K562 (cell line): ENCODE data around the gene MAPKAPK2. TPM values are rescaled to one million over a fixed set of nuclear protein-coding genes. Genes with fewer than 3 reads are reported as not detected.

Experiments
- BACH1 ChIP-seq: fragments of 200-800 bp; sonication (Bioruptor generic); IDR thresholded peaks from 2 replicates; pipeline ENCODE4 v1.6.1; 2016; ENCODE audit warnings: missing genetic modification characterization, missing compliant biosample characterization
- DIDO1 ChIP-seq: fragments of 450-650 bp; IDR thresholded peaks from 2 replicates; pipeline ENCODE4 v1.6.1; 2016; ENCODE audit warnings: low read depth, missing biosample characterization, missing genetic modification characterization
- ELF1 ChIP-seq: fragments of 200-800 bp; sonication (Bioruptor generic); IDR thresholded peaks from 2 replicates; pipeline ENCODE4 v1.6.1; 2016; ENCODE audit warnings: missing genetic modification characterization, missing compliant biosample characterization
- GATAD2A ChIP-seq: fragments of 450-650 bp; IDR thresholded peaks from 2 replicates; pipeline ENCODE4 v1.6.1; 2017
- HDAC2 ChIP-seq: fragments of 450-650 bp; IDR thresholded peaks from 2 replicates; pipeline ENCODE4 v1.6.1; 2016; ENCODE audit warnings: mild to moderate bottlenecking
- polyA plus RNA-seq, 8 experiments: library from polyadenylated mRNA; depleted of rRNA in 4 of 8; stranded (reverse) in 5 of 8; unstranded in 3 of 8; fragments of >200 nt; fragmentation: Nextera tagmentation in 2 of 8; fragmentation: Illumina TruSeq in 1 of 8; extraction: Ambion mirVana in 2 of 8; extraction: Trizol in 1 of 8; gene quantifications; 2 replicates each; pipeline versions ENCODE4 v1.2.1 to v1.2.3, GENCODE V29; 2011 to 2014; ENCODE audit warnings: inconsistent platforms in 1 of 8, missing spikeins in 1 of 8
- total RNA-seq, 7 experiments: library from RNA; depleted of rRNA in 6 of 7; stranded (reverse); fragments of >200 nt in 6 of 7; fragmentation: Illumina TruSeq in 2 of 7; extraction: Trizol in 2 of 7; gene quantifications; 2 replicates each; pipeline versions ENCODE4 v1.2.1 to v1.2.3, GENCODE V29; 2011 to 2021; ENCODE audit warnings: low replicate concordance in 1 of 7
- TF ChIP-seq, protein P1 (sequence below): fragments of 450-650 bp; IDR thresholded peaks from 2 replicates; pipeline ENCODE4 v1.6.1; 2017; ENCODE audit warnings: antibody characterized with exemption, mild to moderate bottlenecking
- TF ChIP-seq, protein P2 (sequence below): fragments of 450-650 bp; IDR thresholded peaks from 2 replicates; pipeline ENCODE4 v1.6.1; 2016; ENCODE audit warnings: mild to moderate bottlenecking, moderate library complexity
- TF ChIP-seq, protein P3 (sequence below): fragments of 250-450 bp; sonication (Bioruptor Pico); IDR thresholded peaks from 2 replicates; pipeline ENCODE4 v1.8.0; 2022; ENCODE audit warnings: inconsistent platforms

Gene MAPKAPK2
- total and polyA plus RNA-seq, 9 of the 15 experiments (the other 6 are each of a cell fraction or from before 2014, with no cell fraction given) = 0.63 to 94.2 (median 52.1) TPM

DNA sequence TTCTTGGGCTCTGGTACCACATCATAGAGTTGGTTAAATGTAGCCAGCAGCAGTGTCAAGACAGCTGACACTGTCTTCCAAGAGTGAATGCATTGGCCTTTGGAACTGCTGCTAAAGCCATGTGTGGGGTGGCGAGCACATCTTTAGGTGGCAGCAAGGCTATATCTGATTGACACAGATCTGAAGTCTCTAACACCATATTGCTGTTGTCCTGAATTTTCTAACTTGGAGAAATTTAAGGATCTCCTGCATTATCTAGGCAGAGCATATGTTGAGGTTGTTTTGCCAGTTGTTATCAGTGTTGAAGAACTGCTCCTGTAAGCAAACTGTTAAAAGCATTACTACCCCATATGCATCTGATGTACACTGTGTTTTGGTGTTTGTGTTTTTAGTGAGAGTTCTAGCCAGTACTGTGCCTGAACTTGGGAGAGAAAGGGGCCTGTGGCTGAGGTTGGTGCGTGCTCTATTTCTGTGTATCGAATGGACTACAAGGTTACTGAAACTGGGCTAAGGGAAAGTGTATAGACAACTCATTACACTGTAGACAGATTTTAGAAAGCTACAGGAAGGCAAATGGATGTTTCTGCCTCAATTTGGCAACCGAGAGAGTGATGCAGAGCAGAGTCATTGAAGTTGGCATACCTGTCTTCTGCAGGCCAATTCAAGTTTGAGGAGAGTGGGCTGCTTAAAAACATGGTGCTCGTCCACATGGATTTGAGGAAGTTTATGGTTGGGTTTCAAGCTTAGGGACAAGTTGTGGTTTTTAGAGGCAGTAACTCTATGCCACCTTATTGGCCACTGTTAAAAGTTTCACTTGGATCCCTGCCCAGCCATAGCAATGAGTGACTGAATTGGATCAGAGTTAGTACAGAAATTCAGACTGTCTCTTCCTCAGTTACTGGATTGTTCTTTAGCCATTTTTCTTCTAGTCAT is 32.5 kb upstream of the MAPKAPK2 start (continued):
- TF ChIP-seq, protein P1, sequence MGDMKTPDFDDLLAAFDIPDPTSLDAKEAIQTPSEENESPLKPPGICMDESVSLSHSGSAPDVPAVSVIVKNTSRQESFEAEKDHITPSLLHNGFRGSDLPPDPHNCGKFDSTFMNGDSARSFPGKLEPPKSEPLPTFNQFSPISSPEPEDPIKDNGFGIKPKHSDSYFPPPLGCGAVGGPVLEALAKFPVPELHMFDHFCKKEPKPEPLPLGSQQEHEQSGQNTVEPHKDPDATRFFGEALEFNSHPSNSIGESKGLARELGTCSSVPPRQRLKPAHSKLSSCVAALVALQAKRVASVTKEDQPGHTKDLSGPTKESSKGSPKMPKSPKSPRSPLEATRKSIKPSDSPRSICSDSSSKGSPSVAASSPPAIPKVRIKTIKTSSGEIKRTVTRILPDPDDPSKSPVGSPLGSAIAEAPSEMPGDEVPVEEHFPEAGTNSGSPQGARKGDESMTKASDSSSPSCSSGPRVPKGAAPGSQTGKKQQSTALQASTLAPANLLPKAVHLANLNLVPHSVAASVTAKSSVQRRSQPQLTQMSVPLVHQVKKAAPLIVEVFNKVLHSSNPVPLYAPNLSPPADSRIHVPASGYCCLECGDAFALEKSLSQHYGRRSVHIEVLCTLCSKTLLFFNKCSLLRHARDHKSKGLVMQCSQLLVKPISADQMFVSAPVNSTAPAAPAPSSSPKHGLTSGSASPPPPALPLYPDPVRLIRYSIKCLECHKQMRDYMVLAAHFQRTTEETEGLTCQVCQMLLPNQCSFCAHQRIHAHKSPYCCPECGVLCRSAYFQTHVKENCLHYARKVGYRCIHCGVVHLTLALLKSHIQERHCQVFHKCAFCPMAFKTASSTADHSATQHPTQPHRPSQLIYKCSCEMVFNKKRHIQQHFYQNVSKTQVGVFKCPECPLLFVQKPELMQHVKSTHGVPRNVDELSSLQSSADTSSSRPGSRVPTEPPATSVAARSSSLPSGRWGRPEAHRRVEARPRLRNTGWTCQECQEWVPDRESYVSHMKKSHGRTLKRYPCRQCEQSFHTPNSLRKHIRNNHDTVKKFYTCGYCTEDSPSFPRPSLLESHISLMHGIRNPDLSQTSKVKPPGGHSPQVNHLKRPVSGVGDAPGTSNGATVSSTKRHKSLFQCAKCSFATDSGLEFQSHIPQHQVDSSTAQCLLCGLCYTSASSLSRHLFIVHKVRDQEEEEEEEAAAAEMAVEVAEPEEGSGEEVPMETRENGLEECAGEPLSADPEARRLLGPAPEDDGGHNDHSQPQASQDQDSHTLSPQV = peak; percentile 92; the same call in 1 of the 2 replicates
- TF ChIP-seq DIDO1 (0 out of 2 replicates have a peak, but pooled peaks have one; percentile 58), BACH1 (tag) (peak; percentile 37; the same call in 1 of the 2 replicates), GATAD2A (peak; percentile 81), HDAC2 (peak; percentile 94), ELF1 (no peak)
- TF ChIP-seq, protein P2, sequence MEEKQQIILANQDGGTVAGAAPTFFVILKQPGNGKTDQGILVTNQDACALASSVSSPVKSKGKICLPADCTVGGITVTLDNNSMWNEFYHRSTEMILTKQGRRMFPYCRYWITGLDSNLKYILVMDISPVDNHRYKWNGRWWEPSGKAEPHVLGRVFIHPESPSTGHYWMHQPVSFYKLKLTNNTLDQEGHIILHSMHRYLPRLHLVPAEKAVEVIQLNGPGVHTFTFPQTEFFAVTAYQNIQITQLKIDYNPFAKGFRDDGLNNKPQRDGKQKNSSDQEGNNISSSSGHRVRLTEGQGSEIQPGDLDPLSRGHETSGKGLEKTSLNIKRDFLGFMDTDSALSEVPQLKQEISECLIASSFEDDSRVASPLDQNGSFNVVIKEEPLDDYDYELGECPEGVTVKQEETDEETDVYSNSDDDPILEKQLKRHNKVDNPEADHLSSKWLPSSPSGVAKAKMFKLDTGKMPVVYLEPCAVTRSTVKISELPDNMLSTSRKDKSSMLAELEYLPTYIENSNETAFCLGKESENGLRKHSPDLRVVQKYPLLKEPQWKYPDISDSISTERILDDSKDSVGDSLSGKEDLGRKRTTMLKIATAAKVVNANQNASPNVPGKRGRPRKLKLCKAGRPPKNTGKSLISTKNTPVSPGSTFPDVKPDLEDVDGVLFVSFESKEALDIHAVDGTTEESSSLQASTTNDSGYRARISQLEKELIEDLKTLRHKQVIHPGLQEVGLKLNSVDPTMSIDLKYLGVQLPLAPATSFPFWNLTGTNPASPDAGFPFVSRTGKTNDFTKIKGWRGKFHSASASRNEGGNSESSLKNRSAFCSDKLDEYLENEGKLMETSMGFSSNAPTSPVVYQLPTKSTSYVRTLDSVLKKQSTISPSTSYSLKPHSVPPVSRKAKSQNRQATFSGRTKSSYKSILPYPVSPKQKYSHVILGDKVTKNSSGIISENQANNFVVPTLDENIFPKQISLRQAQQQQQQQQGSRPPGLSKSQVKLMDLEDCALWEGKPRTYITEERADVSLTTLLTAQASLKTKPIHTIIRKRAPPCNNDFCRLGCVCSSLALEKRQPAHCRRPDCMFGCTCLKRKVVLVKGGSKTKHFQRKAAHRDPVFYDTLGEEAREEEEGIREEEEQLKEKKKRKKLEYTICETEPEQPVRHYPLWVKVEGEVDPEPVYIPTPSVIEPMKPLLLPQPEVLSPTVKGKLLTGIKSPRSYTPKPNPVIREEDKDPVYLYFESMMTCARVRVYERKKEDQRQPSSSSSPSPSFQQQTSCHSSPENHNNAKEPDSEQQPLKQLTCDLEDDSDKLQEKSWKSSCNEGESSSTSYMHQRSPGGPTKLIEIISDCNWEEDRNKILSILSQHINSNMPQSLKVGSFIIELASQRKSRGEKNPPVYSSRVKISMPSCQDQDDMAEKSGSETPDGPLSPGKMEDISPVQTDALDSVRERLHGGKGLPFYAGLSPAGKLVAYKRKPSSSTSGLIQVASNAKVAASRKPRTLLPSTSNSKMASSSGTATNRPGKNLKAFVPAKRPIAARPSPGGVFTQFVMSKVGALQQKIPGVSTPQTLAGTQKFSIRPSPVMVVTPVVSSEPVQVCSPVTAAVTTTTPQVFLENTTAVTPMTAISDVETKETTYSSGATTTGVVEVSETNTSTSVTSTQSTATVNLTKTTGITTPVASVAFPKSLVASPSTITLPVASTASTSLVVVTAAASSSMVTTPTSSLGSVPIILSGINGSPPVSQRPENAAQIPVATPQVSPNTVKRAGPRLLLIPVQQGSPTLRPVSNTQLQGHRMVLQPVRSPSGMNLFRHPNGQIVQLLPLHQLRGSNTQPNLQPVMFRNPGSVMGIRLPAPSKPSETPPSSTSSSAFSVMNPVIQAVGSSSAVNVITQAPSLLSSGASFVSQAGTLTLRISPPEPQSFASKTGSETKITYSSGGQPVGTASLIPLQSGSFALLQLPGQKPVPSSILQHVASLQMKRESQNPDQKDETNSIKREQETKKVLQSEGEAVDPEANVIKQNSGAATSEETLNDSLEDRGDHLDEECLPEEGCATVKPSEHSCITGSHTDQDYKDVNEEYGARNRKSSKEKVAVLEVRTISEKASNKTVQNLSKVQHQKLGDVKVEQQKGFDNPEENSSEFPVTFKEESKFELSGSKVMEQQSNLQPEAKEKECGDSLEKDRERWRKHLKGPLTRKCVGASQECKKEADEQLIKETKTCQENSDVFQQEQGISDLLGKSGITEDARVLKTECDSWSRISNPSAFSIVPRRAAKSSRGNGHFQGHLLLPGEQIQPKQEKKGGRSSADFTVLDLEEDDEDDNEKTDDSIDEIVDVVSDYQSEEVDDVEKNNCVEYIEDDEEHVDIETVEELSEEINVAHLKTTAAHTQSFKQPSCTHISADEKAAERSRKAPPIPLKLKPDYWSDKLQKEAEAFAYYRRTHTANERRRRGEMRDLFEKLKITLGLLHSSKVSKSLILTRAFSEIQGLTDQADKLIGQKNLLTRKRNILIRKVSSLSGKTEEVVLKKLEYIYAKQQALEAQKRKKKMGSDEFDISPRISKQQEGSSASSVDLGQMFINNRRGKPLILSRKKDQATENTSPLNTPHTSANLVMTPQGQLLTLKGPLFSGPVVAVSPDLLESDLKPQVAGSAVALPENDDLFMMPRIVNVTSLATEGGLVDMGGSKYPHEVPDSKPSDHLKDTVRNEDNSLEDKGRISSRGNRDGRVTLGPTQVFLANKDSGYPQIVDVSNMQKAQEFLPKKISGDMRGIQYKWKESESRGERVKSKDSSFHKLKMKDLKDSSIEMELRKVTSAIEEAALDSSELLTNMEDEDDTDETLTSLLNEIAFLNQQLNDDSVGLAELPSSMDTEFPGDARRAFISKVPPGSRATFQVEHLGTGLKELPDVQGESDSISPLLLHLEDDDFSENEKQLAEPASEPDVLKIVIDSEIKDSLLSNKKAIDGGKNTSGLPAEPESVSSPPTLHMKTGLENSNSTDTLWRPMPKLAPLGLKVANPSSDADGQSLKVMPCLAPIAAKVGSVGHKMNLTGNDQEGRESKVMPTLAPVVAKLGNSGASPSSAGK = peak; percentile 49; the same call in 1 of the 2 replicates
- TF ChIP-seq, protein P3, sequence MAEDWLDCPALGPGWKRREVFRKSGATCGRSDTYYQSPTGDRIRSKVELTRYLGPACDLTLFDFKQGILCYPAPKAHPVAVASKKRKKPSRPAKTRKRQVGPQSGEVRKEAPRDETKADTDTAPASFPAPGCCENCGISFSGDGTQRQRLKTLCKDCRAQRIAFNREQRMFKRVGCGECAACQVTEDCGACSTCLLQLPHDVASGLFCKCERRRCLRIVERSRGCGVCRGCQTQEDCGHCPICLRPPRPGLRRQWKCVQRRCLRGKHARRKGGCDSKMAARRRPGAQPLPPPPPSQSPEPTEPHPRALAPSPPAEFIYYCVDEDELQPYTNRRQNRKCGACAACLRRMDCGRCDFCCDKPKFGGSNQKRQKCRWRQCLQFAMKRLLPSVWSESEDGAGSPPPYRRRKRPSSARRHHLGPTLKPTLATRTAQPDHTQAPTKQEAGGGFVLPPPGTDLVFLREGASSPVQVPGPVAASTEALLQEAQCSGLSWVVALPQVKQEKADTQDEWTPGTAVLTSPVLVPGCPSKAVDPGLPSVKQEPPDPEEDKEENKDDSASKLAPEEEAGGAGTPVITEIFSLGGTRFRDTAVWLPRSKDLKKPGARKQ = no peak
